HL-60 (cell line): ENCODE measurements around the gene XKR8.
A peak's percentile ranks its signal among the peaks of the same experiment; 100 is the strongest.

ENCODE experiments used
- DNase-seq, 2 experiments: peaks; one replicate each; pipeline ENCODE4 v3.0.0-alpha.2; 2010 to 2020; ENCODE audit warnings: low read depth in 1 of 2, low spot score in 1 of 2
- H3K27ac ChIP-seq: fragments of 250-450 bp; sonication (Bioruptor Pico); replicated peaks from 2 replicates; pipeline ENCODE4 v1.5.1; 2020; ENCODE audit warnings: mild to moderate bottlenecking, moderate library complexity
- H3K27me3 ChIP-seq: fragments of 250-450 bp; sonication (Bioruptor Pico); 2 replicates; pipeline ENCODE4 v1.5.1; 2021; ENCODE audit warnings: mild to moderate bottlenecking, moderate library complexity; ENCODE audit not compliant: insufficient read depth, poor library complexity, severe bottlenecking
- H3K4me3 ChIP-seq: replicated peaks from 2 replicates; pipeline ENCODE4 v1.5.1; 2011; ENCODE audit warnings: mild to moderate bottlenecking, control low read depth, low read length; ENCODE audit not compliant: insufficient read depth
- CTCF ChIP-seq: IDR thresholded peaks from one replicate; pipeline ENCODE4 v1.5.1; 2011; ENCODE audit warnings: low read length, control low read depth, inconsistent platforms; ENCODE audit not compliant: insufficient read depth
- GABPA ChIP-seq: IDR thresholded peaks from 2 replicates; pipeline ENCODE4 v1.6.1; 2012; ENCODE audit warnings: low read depth
- POLR2AphosphoS5 ChIP-seq: IDR thresholded peaks from 2 replicates; pipeline ENCODE4 v1.6.1; 2012; ENCODE audit warnings: low read depth
- REST ChIP-seq: IDR thresholded peaks from 2 replicates; pipeline ENCODE4 v1.6.1; 2012; ENCODE audit warnings: low read depth; ENCODE audit not compliant: insufficient replicate concordance
- SPI1 ChIP-seq: IDR thresholded peaks from 2 replicates; pipeline ENCODE4 v1.6.1; 2012; ENCODE audit warnings: low read depth, mild to moderate bottlenecking, borderline replicate concordance

Gene XKR8

GRCh38 chr1:27931759-27932158, 28.0 kb upstream of the XKR8 start:
- H3K27ac ChIP-seq: peak overlapping the region; percentile 70
- no peaks in the 10 kb centered on the region for H3K27me3 ChIP-seq
- peak; percentile 67 to 76 for DNase-seq
- H3K4me3 ChIP-seq: no peak overlapping the region
- peak; percentile 38; the same call in 1 of the 2 replicates for TF ChIP-seq POLR2AphosphoS5
- TF ChIP-seq REST: peak; percentile 19
- peak; percentile 80 for TF ChIP-seq SPI1
- no peak for TF ChIP-seq CTCF

- Histone ChIP-seq H3K4me3 (no peak within 1 kb of the TSS), H3K27me3 (no peaks in the 10 kb centered on the region), H3K27ac (no peak within 1 kb of the TSS)
- TF ChIP-seq CTCF (no peak), REST (no peak), SPI1 (no peak), GABPA (no peak), POLR2AphosphoS5 (no peak)
- no peak for DNase-seq
Measured at GRCh38 chr1:27934818-27935549, 24.8 kb upstream of the XKR8 start, which contains the start of gene SMPDL3B. Gene SMPDL3B, plus strand, starts transcription at chr1:27935000. Its CDS starts 184 bp downstream, at chr1:27935184.

GRCh38 chr1:27935721-27936120, 24.1 kb upstream of the XKR8 start:
- H3K27ac ChIP-seq: no peak overlapping the region
- H3K27me3 ChIP-seq: no peaks in the 10 kb centered on the region
- no peak overlapping the region for H3K4me3 ChIP-seq
- DNase-seq: no peak
- TF ChIP-seq CTCF (no peak), SPI1 (no peak), POLR2AphosphoS5 (no peak), GABPA (no peak), REST (no peak)
